Lung (tissue), 12 donors: ENCODE measurements around the gene SPRED2. TPM values are rescaled to one million over a fixed set of nuclear protein-coding genes. Genes with fewer than 3 reads are reported as not detected.
A peak's percentile ranks its signal among the peaks of the same experiment; 100 is the strongest.

Experiments used
- ATAC-seq: fragments of 200-7000 bp; cut with Tn5 transposase; one replicate; pipeline ENCODE4 v1.9.1; 2020; ENCODE audit warnings: moderate number of reproducible peaks; ENCODE audit not compliant: insufficient read depth, low FRiP score
- DNase-seq, 3 donors: peaks; one replicate each; pipeline ENCODE4 v3.0.0-alpha.2; 2013 to 2017
- H3K27ac ChIP-seq, 2 donors: one replicate each; pipeline ENCODE4 v1.5.1; 2013; ENCODE audit warnings: mild to moderate bottlenecking in 2 of 2, moderate library complexity in 2 of 2, control low read depth in 1 of 2, inconsistent platforms in 1 of 2, low read depth in 1 of 2, low read length in 1 of 2
- H3K27me3 ChIP-seq, 3 donors: one replicate each; pipeline ENCODE4 v1.5.1; 2013; ENCODE audit warnings: low read length in 2 of 3; ENCODE audit not compliant: control insufficient read depth in 3 of 3, insufficient read depth in 3 of 3
- H3K36me3 ChIP-seq, 4 donors: one replicate each; pipeline ENCODE4 v1.5.1; 2013; ENCODE audit warnings: low read length in 4 of 4, mild to moderate bottlenecking in 1 of 4, moderate library complexity in 1 of 4; ENCODE audit not compliant: control insufficient read depth in 4 of 4, insufficient read depth in 4 of 4
- H3K4me1 ChIP-seq, 5 donors: one replicate each; pipeline ENCODE4 v1.5.1; 2013; ENCODE audit warnings: low read length in 5 of 5, mild to moderate bottlenecking in 2 of 5, moderate library complexity in 1 of 5; ENCODE audit not compliant: control insufficient read depth in 5 of 5, insufficient read depth in 5 of 5
- H3K4me3 ChIP-seq: one replicate; pipeline ENCODE4 v1.5.1; 2013; ENCODE audit warnings: mild to moderate bottlenecking, control low read depth, moderate library complexity
- H3K9ac ChIP-seq, 2 donors: one replicate each; pipeline ENCODE4 v1.5.1; 2013; ENCODE audit warnings: low read length in 2 of 2, control low read depth in 1 of 2; ENCODE audit not compliant: insufficient read depth in 1 of 2
- H3K9me3 ChIP-seq, 4 donors: one replicate each; pipeline ENCODE4 v1.5.1; 2013; ENCODE audit warnings: low read length in 3 of 4, mild to moderate bottlenecking in 1 of 4, moderate library complexity in 1 of 4; ENCODE audit not compliant: control insufficient read depth in 4 of 4, insufficient read depth in 3 of 4
- CTCF ChIP-seq: IDR thresholded peaks from 2 replicates; pipeline ENCODE4 v1.5.1; 2012; ENCODE audit warnings: mild to moderate bottlenecking; ENCODE audit errors: control extremely low read depth, extremely low read depth
- WGBS, 2 donors: extraction: QIAGEN DNeasy Blood & Tissue Kit; methylation state at CpG; one replicate each; pipeline ENCODE4 v1.1.7; 2013; 5-methylcytosine and 5-hydroxymethylcytosine counted together
- polyA plus RNA-seq, 2 donors: library from polyadenylated mRNA; stranded (reverse); fragments of 200-250 nt; gene quantifications; one replicate each; pipeline ENCODE4 v1.2.1, GENCODE V29; 2013
- total RNA-seq, 2 donors: library from RNA; depleted of rRNA in 1 of 2; stranded (reverse); fragments of >200 nt in 1 of 2; gene quantifications; one replicate each; pipeline ENCODE4 v1.2.1, GENCODE V29; 2014 to 2021
- donor health status: control.
- donor health status: control.
- donor health status: Bipolar disorder and iron deficiency.
- donor health status: healthy.
- donor health status: DM: yes; HTN: yes; CAD: no.

SPRED2 gene
- total and polyA plus RNA-seq, 4 donors, result 11.7 to 36.4 (median 19.6) TPM

DNA sequence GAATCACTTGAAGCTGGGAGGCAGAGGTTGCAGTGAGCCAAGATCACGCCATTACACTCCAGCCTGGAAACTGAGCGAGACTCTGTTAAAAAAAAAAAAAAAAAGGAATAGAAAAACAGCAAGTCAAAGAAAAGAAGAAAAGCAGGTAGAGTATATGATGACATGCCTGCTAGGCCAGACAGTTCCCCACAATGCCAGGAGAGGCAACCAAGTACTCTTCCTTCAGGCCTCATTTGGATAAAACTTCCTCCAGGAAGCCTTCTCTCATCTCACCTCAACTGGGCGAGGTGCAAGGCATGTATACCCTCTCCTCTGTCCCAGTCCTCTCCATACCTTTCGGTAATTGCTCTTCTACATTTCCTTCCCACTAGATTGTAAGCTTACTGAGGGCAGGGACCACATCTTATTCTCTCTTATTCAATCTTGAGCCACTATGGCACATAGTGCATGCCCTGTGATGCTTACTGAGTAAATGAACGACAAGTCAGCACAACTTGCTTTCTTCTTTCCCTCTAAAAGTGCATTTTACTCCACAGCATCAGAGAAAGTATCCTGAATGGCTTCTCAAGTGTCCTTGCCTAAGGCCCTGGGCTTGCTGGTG lies 10.1 kb upstream of the SPRED2 start:
- Histone ChIP-seq H3K9me3 (no peaks in the 10 kb centered on the region), H3K4me3 (no peak overlapping the region), H3K4me1 (no peaks in the 10 kb centered on the region), H3K27ac (no peak overlapping the region), H3K36me3 (no peaks in the 10 kb centered on the region), H3K27me3 (no peaks in the 10 kb centered on the region), H3K9ac (no peak overlapping the region)
- ATAC-seq, result no peak
- 95% methylated on average over 5 of the region's 5 CpGs for WGBS, 2 donors
- no peak for DNase-seq
- TF ChIP-seq CTCF, result no peak

DNA sequence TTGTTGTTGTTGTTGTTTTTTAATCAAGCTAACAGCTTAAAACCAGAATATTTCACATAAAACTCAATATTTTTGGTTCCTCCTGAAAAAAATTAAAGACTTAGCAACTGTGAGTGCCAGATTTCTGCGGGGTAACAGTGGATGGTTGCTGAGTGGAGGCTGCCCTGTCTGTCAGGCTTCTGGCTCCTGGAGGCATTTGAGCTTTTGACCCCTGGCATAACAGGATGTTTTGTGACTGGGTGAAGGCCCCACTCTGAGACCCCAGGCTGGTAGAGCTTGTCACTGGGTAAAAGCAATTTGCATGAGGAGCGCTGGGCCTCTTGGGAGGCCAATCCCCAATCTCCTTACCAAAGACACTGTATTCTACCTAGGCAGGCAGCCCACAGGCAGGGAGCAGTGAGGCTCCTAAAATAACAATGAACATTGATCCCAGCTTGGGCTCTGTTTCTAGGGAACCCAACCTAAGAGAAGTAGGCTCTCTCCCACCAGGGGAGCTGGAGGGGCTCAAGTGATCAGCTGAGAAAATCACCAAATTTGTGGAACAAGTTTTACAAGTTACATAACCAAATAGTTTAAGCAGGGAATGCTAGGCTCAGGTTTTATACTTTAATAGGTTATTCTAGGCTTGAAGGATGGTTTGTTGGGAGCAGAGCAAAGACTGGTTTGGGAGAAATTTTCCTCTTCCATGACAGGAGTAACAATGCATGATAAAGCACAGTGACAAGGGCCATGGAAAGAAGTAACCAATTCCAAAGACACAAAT lies 5.9 kb upstream of the SPRED2 start:
- Histone ChIP-seq H3K9me3 (no peaks in the 10 kb centered on the region), H3K36me3 (no peaks in the 10 kb centered on the region), H3K27me3 (no peaks in the 10 kb centered on the region), H3K4me3 (no peak overlapping the region), H3K9ac (no peak overlapping the region), H3K27ac (no peak overlapping the region), H3K4me1 (peaks cover 0 to 15% (median 0%) of the 10 kb centered on the region in 5 donors)
- WGBS, 2 donors, result 97 to 100% methylated on average over 2 of the region's 2 CpGs
- no peak for ATAC-seq
- DNase-seq, result no peak
- no peak for TF ChIP-seq CTCF

GRCh38 chr2:65437392-65438135 lies 5.2 kb upstream of the SPRED2 start:
- ATAC-seq (no peak), DNase-seq (no peak)
- Histone ChIP-seq H3K9me3 (no peaks in the 10 kb centered on the region), H3K27me3 (no peaks in the 10 kb centered on the region), H3K4me3 (no peak overlapping the region), H3K9ac (peak overlapping the region; percentile 46 to 58), H3K27ac (peak overlapping the region in 1 of 2 donors; percentile 8), H3K4me1 (peaks cover 0 to 15% (median 0%) of the 10 kb centered on the region in 5 donors), H3K36me3 (no peaks in the 10 kb centered on the region)
- 92% methylated on average over 9 of the region's 9 CpGs for WGBS, 2 donors
- no peak for TF ChIP-seq CTCF
